Ishikawa (cell line): Measurements from ENCODE around the gene SMAP1.

Source experiments
- CEBPB ChIP-seq: IDR thresholded peaks from 2 replicates; pipeline ENCODE4 v1.6.1; 2012
- CREB1 ChIP-seq: IDR thresholded peaks from 2 replicates; pipeline ENCODE4 v1.6.1; 2012; ENCODE audit warnings: low read depth
- EGR1 ChIP-seq: IDR thresholded peaks from 2 replicates; pipeline ENCODE4 v1.6.1; 2012
- EP300 ChIP-seq: IDR thresholded peaks from 2 replicates; pipeline ENCODE4 v1.6.1; 2012; ENCODE audit warnings: borderline replicate concordance
- FOXM1 ChIP-seq: IDR thresholded peaks from 2 replicates; pipeline ENCODE4 v1.6.1; 2012; ENCODE audit warnings: low read depth, borderline replicate concordance
- MAX ChIP-seq: IDR thresholded peaks from 2 replicates; pipeline ENCODE4 v1.6.1; 2012
- NFIC ChIP-seq: IDR thresholded peaks from 2 replicates; pipeline ENCODE4 v1.6.1; 2012
- RAD21 ChIP-seq: IDR thresholded peaks from 2 replicates; pipeline ENCODE4 v1.6.1; 2012; ENCODE audit warnings: low read depth
- REST ChIP-seq: IDR thresholded peaks from 2 replicates; pipeline ENCODE4 v1.6.1; 2012; ENCODE audit warnings: low read depth, mild to moderate bottlenecking
- TAF1 ChIP-seq: IDR thresholded peaks from 2 replicates; pipeline ENCODE4 v1.6.1; 2012; ENCODE audit warnings: low read depth, mild to moderate bottlenecking
- TEAD4 ChIP-seq: IDR thresholded peaks from 2 replicates; pipeline ENCODE4 v1.6.1; 2012
- USF1 ChIP-seq: IDR thresholded peaks from 2 replicates; pipeline ENCODE4 v1.6.1; 2012
- YY1 ChIP-seq: IDR thresholded peaks from 2 replicates; pipeline ENCODE4 v1.6.1; 2012; ENCODE audit warnings: low read depth
- ZBTB7A ChIP-seq: IDR thresholded peaks from 2 replicates; pipeline ENCODE4 v1.6.1; 2012; ENCODE audit warnings: low read depth

GRCh38 chr6:70673054-70673453 lies 5.4 kb downstream of the SMAP1 start:
- TF ChIP-seq FOXM1 = no peak
- no peak for TF ChIP-seq ZBTB7A
- no peak for TF ChIP-seq REST
- no peak for TF ChIP-seq EP300
- no peak for TF ChIP-seq EGR1
- TF ChIP-seq CREB1 = no peak
- no peak for TF ChIP-seq RAD21
- no peak for TF ChIP-seq TAF1
- no peak for TF ChIP-seq NFIC
- TF ChIP-seq YY1 = no peak
- no peak for TF ChIP-seq MAX
- TF ChIP-seq USF1 = no peak
- no peak for TF ChIP-seq CEBPB
- no peak for TF ChIP-seq TEAD4
